HG03521 (cell line): ENCODE results near the gene SERINC5.
"Not testable (repeated sequence)": the region's sequence is repeated elsewhere in the genome, so short reads cannot be mapped to it uniquely, and the experiment has no call there.

Source experiments
- ATAC-seq: cut with Tn5 transposase; IDR thresholded peaks from one replicate; pipeline ENCODE4 v1.9.1; 2021; ENCODE audit warnings: mild to moderate bottlenecking, moderate library complexity; ENCODE audit not compliant: unreplicated experiment

Gene SERINC5

GRCh38 chr5:80111376-80111990 lies 144.4 kb downstream of the SERINC5 start:
- ATAC-seq, result not testable (repeated sequence)

GRCh38 chr5:80109646-80110478 lies 146.0 kb downstream of the SERINC5 start:
- no peak for ATAC-seq

- ATAC-seq, result no peak
These were observed 148.9 kb downstream of the SERINC5 start for GRCh38 chr5:80106916-80107315.

- ATAC-seq, result no peak
These were observed 150.0 kb downstream of the SERINC5 start for GRCh38 chr5:80105698-80106439.

DNA sequence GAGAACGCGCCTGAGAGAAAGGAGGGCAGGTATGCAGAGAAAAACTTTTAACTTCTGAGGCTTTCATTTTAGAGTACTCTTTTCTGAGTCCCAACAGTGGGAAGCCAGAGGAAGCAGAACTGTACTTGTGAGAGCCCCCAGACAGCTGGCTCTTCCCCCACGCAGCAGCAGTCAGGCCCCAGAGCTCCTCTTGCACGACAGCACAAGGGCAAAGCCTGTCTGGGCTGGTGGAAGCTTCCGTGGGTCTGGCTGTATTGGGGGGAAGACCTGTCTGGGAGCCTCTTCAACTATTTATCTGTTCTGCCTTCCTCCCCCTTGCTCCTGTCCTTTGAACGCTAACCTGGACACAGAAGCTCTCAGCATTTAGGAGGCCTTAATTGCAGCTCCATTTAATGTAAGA lies 152.5 kb downstream of the SERINC5 start:
- no peak for ATAC-seq

DNA sequence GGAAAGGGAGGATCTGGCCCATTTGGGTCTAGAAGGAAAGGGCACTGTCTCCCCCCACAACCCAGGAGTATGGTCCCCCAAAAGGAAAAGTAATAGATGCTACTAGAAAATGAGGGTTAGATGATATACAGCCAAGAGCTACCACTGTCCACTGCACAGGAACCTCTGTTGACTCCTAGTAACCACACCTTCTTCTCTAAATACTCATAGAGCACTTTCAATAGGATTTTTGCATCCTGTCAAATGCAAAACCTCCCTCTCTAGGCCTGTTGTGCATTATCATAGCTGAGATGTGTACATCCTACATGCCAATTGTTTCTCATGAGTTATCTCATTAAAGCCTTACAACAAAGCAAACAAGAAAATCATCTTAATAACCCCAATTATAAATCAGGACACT lies 153.9 kb downstream of the SERINC5 start:
- no peak for ATAC-seq

GRCh38 chr5:80097451-80097850 lies 158.4 kb downstream of the SERINC5 start:
- ATAC-seq, result no peak

DNA sequence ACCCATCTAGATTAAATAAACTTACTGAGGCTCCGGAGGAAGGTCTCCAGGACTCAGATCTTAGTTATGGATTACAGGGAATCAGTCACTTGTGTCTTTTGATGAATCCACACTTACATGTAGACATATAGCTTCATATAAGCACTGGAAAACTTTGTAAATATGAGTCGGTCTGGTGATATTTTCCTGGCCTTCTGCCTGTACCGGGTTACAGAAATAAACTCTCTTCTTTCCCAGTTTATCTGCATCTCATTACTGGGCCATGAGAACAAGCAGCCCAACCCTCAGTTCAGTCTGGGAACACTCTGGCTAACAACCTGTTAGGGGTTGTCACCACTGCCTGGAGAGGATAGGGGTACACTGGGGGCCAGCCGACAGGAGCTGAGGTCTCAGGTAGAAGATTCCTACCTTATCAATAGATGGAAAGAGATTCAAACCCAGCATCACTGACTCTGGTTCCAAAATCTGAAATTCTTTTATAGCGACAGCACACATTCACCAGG lies 161.6 kb downstream of the SERINC5 start:
- no peak for ATAC-seq

GRCh38 chr5:80093796-80094195 lies 162.1 kb downstream of the SERINC5 start:
- ATAC-seq, result no peak

GRCh38 chr5:80092486-80093107 lies 163.3 kb downstream of the SERINC5 start:
- no peak for ATAC-seq

GRCh38 chr5:80091792-80092192 lies 164.1 kb downstream of the SERINC5 start:
- ATAC-seq, result not testable (repeated sequence)

DNA sequence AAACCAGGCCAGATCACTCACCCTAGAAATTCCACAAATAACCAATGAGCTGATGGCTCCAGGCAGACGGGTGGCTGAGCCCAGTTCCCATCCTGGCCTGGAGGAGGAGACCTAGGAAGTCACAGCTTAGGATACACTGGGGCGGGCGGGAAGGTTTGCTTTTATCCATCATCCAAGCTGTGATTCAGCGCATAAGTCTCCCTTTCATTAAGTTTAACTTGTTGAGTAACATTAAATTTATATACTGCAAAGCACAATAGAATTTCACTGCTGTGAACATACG lies 165.0 kb downstream of the SERINC5 start:
- ATAC-seq, result no peak

GRCh38 chr5:80083101-80083890 lies 172.6 kb downstream of the SERINC5 start:
- ATAC-seq, result no peak

DNA sequence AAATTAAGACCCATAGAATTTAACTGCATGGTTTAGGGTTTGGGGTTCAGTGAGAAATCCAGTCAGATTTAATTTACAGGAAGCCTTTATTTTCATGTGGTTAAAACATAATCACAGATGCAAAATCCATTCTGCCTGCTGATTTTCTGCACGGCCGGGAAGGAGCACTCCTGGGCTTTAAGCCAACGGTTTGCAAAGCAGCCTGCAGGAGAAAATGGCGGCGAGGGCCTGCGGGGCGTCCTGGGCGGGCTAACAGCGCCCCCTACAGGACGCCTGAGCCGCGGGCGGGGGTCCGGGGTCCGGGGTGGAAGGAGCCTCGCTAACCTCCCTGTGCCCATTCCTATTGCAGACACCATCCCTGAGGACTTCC lies 173.1 kb downstream of the SERINC5 start:
- ATAC-seq, result no peak

GRCh38 chr5:80082281-80082680 lies 173.6 kb downstream of the SERINC5 start:
- no peak for ATAC-seq

- ATAC-seq, result no peak
These were observed 176.9 kb downstream of the SERINC5 start for GRCh38 chr5:80078921-80079320.

DNA sequence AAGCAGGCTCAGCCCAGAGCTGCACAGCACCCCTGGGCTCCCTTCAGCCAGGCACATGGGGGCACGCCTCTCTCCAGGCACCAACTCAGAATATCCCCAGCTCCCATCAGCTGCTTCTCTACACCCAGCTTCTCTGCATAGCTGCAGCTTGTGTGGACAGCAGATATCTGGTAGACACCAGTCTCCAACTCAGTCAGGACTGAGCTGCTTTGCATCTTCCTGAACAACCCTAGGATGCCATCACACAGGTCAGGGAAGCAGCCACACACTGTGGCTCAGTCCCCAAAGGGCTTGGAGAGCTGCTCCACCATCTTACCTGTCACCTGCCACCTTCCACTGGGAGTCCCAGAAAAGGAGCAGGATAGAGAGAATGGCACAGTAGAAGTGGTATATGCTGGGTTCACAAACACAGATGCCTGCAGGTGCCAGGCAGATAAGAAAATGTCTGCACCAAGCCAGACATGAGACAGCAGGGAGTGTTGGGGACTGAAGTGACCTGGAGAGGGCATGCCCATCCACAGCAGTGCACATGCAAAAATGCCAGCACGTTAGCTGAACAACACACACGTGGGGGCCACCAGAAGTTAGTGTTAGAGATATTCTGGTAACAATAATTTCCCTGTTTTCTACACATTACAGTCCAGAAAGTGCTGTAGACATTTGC lies 178.7 kb downstream of the SERINC5 start:
- no peak for ATAC-seq

DNA sequence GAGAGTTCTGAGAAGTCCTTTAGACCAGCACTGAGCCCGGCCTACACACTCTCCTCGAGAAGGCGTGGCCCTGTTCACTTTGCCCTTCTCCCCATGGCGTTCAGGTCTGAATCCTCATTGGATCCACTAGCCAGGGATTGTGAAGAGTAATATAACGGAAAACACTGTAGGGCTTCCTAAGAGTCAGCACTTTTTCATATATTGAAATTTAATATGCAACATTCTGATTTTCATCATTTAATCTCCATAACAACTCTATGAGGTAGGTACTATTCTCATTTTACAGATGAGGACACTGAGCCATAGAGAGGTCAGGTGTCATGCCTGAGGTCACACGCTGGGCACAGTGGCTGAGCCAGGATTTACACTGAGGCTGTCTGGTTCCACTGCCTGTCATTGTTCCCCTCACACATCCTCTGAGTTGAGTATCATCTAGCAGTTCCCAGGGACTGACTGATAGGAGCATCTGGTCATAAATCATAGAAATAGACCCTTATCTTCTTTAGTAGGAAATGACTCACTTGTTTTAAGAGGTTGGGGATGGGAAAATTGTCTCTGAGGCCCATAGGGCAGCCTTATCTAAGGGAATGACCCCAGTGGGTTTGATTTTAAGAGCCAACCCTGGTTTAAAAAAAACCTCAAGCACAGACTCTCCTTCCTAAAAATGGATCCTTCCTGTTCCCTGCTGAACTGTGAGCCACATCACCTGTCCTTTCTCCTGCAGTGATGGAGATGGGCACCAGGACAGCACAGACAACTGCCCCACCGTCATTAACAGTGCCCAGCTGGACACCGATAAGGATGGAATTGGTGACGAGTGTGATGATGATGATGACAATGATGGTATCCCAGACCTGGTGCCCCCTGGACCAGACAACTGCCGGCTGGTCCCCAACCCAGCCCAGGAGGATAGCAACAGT lies 179.5 kb downstream of the SERINC5 start:
- no peak for ATAC-seq
